NCI-H1436 treated with DMSO at 0.1 percent for 48 hours (cell line): ENCODE measurements around the gene TIMMDC1.
"Not testable (repeated sequence)": the region's sequence is repeated elsewhere in the genome, so short reads cannot be mapped to it uniquely, and the experiment has no call there.

Experiments used
- DNase-seq: peaks from one replicate; lab custom pipeline; 2025; lab: John Stamatoyannopoulos, UW

Gene TIMMDC1

GRCh38 chr3:119510690-119511089 lies 12.3 kb downstream of the TIMMDC1 start:
- no peak for DNase-seq

- DNase-seq, result no peak
Observed at GRCh38 chr3:119514637-119515036, 16.3 kb downstream of the TIMMDC1 start.

DNA sequence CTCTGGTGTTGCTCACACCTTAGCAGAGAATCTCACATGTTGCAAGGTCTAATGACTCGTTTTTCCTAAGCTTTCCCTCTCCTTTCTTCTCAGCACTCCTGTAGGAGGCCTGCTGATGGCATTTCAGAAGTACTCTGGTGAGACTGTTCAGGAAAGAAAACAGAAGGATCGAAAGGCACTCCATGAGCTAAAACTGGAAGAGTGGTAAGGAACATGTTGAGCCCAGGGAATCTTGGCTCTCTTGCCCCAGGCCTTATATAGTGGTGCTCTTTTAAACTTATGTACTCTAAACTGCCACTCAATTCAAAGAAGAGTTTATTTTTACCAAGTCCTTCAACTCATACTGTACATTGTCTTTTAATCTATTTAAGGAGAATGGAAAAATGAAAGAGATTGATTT lies 18.8 kb downstream of the TIMMDC1 start:
- no peak for DNase-seq

DNA sequence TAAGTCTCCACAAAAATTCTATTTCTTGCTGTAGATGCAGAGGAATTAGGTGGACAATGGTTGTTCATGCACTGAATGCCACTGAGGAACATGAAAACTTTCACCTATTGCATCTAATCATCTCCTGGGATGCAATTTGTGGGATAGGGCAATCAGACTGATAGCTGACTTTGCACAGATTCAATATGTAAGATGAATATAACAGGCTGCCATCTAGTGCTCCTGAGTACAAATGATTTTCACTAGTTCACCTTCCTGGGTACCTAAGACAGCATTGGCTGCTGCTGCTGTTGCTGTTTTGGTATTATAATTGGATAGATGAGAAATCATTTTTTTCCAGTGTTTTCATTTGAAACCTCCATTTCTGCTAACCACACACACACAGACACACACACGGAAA lies 19.7 kb downstream of the TIMMDC1 start:
- DNase-seq, result no peak

DNA sequence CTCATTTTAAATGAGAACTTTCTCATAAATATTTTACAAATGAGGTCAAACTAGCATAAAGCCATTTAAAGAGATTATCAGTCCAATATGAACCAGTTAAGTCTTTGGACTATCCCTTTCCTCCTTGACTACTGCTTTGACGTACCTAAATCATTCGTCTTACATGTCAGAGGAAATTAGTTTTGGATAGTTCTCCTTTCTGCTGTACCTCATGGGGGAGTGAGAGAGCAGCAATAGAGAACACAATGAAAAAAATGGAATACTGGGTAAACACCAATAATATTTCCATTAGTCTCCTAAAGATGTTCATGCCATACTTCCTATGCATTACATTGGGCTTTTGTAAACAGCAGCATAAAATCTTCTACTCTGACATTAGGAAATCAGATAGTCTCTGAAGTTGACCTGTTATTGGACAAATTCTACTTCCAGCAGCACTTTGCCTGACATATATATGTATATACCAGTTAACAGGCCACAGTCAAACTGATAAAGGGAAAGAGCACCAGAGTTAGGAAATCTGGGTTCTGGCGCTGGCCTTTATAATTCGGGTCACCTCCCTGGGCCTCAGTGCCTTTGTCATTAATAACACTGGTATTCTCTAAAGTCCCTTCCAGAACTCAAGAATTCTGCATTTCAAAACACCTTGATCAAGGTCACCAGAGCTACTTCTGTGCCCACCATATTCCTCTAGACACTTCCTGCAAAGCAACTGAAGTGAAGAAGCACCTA lies 26.8 kb downstream of the TIMMDC1 start:
- no peak for DNase-seq

- DNase-seq, result no peak
Observed at GRCh38 chr3:119527714-119528113, 29.4 kb downstream of the TIMMDC1 start.

- no peak for DNase-seq
Observed at GRCh38 chr3:119529883-119530282, 31.5 kb downstream of the TIMMDC1 start.

- DNase-seq, result no peak
Observed at GRCh38 chr3:119530456-119530855, 32.1 kb downstream of the TIMMDC1 start.

- no peak for DNase-seq
Observed at GRCh38 chr3:119531151-119531550, 32.8 kb downstream of the TIMMDC1 start.

DNA sequence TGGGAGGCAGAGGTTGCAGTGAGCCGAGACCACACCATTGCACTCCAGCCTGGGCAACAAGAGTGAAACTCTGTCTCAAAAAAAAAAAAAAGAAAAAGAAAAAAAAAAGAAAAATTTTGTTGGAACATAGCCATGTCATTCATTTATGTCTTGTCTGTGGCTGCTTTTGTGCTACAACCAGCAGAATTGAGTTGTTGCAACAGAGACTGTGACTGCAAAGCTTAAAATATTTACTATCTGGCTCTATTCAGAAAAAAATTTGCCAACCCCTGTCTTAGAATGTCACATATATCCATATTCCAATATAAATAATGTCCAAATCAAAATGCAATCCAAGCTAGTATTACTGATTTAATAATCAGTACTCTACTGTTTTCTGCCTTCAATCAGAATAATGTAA lies 35.9 kb downstream of the TIMMDC1 start:
- no peak for DNase-seq

DNA sequence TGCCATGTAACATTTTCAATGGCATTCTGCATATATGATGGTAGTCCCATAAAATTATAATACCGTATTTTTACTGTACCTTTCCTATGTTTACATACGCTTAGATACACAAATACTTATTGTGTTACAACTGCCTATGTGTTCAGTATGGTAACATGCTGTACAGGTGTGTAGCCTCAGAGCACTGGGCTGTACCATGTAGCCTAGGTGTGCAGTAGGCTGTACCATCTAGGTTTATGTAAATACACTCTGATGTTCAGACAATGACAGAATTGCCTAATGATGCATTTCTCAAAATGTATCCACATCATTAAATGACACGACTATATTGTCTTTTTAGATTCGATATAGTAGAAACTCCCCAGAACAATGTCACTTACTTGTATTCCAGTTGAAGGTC lies 38.4 kb downstream of the TIMMDC1 start:
- DNase-seq, result no peak

DNA sequence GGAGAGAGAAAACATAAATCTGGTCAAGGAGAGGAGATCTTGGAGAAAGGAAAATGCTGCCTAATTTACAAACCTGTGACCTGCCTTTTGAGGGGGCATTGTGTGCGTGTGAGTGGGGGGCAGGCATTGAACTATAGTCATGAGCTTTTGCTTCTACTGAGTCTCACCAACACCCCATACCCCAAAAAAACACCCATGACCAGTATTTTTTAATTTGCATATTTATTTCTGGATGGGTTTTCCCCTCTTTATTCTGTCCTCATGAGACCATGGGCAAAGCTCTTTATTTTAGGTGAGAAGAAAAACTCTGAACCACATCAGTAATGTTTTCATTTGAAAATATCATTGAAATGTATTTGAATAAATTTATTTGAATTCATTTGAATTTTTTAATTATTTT lies 40.4 kb downstream of the TIMMDC1 start:
- DNase-seq, result no peak

DNA sequence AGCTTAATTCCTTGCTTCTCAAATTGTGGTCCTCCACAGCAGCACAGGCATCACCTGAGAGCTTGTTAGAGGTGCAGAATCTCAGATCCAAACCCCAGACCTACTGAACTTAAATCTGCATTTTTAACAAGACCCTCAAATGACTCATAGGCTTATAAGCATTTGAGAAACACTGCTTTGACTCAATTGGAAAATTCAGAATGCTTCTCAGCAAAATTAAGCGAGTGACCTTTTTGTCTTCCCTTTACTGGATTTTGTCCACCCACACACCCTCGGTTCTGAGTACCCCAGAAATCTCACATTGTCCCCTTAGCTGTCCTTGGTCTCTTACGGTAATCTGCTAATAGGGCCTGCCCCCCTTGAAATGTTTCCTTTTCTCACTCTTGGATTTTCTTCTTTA lies 43.2 kb downstream of the TIMMDC1 start:
- DNase-seq, result no peak

GRCh38 chr3:119542168-119542767 lies 43.9 kb downstream of the TIMMDC1 start:
- no peak for DNase-seq

GRCh38 chr3:119543147-119543546 lies 44.8 kb downstream of the TIMMDC1 start:
- DNase-seq, result no peak

DNA sequence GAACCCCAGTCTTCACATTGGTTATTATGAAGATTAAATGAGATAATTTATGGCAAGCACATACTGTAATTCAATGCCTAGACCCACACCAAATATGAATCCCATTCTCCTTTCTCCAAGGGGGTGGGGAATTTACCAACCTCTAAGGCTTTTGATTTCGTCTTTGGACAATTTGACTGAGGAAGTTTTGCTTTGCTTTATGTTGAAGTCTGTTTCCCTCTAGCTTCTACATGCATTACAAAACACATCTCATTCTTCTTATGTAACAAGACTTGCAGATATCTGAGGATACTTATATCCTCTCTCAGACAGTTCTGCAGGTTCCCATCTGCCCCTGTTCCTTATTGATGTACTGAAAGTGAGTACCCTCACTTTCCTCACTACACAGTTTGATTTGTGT lies 48.9 kb downstream of the TIMMDC1 start:
- no peak for DNase-seq

GRCh38 chr3:119548341-119548740 lies 50.0 kb downstream of the TIMMDC1 start:
- no peak for DNase-seq

DNA sequence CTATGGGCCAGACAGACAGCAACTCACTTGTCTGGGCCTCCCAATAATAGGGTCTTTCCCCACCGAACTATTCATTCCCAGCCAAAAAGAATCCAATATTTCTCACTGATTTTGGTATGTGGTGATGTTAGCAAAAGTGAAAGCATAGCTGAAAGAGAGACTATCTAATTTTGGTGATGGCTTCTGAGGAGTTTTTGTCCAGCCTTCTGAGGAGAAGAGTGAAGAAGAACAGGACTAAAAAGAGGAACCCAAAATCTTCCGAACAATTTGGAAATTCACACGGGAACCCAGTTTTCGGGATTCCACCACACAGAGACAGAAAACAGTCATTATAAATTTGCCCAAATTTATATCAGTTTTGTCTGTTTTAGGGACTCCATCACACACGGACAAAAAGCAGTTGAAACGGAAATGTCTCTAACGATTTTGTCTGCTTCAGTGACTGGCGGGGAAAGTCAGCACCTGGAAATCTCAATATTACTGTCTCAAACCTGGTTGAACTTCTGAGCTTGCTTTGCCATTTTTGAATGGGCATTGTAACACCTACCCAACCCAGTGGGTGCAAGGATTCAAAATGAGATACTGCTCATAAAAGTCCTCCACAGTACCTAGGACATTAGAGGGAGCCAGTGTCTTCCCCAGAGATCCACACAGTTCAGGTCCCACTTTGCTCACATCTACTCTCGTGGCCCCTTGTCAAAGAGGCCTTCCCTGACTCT lies 52.0 kb downstream of the TIMMDC1 start:
- no peak for DNase-seq

GRCh38 chr3:119551598-119551997 lies 53.3 kb downstream of the TIMMDC1 start:
- no peak for DNase-seq

DNA sequence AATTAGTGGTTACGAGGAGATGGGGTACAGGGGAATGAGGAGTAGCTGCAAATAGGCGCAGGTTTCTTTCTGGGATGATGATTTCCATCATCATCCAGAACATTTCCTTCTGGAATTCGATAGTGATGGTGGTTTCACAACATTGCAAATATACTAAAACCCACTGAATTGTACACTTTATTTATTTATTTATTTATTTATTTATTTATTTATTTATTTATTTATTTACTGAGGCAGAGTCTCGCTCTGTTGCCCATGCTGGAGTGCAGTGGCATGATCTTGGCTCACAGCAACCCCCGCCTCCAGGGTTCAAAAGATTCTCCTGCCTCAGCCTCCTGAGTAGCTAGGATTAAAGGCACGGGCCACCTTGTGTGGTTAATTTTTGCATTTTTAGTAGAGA lies 54.6 kb downstream of the TIMMDC1 start:
- not testable (repeated sequence) for DNase-seq

DNA sequence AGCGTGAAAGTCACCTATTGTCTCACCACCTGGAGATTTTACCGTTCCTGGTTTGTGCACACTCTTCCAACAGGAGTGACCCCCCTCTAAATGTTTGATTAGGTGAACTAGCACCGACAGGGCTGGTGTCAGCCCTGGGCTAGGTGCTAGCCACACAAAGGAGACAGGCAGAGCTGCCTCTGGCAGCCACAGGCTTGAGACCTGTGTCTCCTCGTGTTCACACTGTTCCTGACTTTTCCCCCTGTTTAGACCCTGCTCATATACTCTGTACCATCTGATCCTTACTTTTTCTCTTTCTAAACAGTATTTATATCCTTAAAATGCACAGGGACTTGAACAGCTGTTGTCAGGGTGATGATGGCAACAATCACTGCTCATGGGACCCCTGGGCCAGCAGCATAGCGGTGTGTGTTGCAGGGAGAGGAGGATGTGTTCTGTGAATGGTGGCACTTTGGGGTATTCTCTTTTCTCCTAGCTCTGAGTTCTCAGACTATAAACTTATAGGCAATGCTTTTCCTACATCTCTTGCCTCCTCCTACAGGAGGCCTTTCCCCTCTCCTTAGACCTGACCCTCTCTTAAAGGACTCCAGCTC lies 55.6 kb downstream of the TIMMDC1 start:
- DNase-seq, result no peak

- DNase-seq, result no peak
Observed at GRCh38 chr3:119555309-119555735, 57.0 kb downstream of the TIMMDC1 start.

DNA sequence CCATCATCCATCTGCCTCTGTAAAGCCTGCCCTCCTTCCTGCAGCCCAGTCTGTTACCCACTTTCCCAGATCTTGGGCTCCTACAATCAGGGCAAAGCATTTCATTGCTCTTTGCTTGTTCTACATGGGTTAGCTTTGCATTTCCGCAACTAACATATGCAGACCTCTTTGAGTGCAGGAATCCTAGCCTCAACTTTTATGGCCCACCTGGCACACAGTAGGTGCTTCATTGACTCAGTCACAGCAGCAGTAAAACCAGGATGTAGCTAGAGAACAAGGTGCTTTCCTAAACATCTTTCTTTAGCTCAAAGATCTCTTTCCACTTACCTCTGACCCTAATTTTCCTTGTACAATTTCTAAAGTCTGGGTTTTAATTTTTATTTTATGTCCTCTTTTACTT lies 57.6 kb downstream of the TIMMDC1 start:
- no peak for DNase-seq
